Measurements from ENCODE around the gene MLYCD. TPM values are rescaled to one million over a fixed set of nuclear protein-coding genes. Genes with fewer than 3 reads are reported as not detected.

Gene MLYCD
- total and polyA plus RNA-seq, 4 donors: 3.7 to 24.4 (median 7.5) TPM

DNA sequence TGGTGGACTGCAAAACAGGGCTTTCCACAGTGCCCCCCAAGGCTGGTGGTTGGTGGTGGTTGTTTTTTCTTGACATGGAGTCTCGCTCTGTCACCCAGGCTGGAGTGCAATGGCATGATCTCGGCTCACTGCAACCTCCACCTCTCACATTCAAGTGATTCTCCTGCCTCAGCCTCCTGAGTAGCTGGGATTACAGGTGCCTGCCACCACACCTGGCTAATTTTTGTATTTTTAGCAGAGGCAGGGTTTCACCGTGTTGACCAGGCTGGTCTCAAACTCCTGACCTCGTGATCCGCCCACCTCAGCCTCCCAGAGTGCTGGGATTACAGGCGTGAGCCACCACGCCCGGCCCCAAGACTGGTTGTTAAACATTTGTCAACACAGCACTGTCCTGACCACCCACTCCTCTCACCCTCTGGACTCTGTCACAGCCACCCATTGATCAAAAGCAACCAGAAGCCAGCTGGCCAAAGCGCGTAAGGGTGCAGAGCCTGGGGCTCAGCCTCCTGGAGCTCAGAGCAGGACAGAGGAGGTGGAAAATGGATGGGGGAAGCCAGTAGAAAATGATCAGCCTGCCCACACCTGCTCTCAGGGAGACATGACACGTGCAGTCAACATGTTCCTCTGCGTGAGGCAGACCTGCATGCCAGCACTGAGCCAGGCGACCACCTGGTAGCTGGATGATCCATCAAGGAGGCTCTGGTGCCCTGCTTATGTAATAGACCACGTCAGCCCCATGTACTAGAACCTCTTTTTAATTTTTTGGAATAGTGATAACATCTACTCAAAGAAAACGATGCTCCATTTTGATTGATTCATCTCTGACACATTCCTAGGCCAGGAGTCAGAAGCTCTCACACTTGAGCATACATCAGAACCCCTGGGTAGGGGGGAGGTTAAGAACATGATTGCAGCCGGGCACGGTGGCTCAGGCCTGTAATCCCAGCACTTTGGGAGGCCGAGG lies 39.3 kb downstream of the MLYCD start:
- Histone ChIP-seq H3K36me3 (ENCODE audit: control insufficient read depth in 4 of 4, insufficient read depth in 3 of 4, low read depth in 1 of 4, low read length in 3 of 4) (peaks cover 0 to 5% (median 0%) of the 10 kb centered on the region in 4 donors), H3K27ac (ENCODE audit: low read depth in 1 of 2, low read length in 2 of 2) (peak overlapping the region in 1 of 2 donors; percentile 9), H3K4me3 (ENCODE audit: low read depth in 1 of 3, low read length in 3 of 3) (no peak overlapping the region), H3K9ac (ENCODE audit: low read depth in 1 of 2, low read length in 2 of 2) (no peak overlapping the region), H3K27me3 (ENCODE audit: control insufficient read depth in 4 of 4, insufficient read depth in 4 of 4, low read length in 3 of 4) (no peaks in the 10 kb centered on the region), H3K9me3 (ENCODE audit: control insufficient read depth in 4 of 4, low read length in 3 of 4) (no peaks in the 10 kb centered on the region), H3K4me1 (ENCODE audit: control insufficient read depth in 4 of 4, insufficient read depth in 4 of 4, low read length in 3 of 4) (peaks cover 9 to 33% (median 24%) of the 10 kb centered on the region in 4 donors)
- no peak for TF ChIP-seq FOXA1 (IDR thresholded peaks at IDR 0.05)
- TF ChIP-seq RXRA (IDR thresholded peaks at IDR 0.05): peak; percentile 16 to 65
- TF ChIP-seq, protein P1, sequence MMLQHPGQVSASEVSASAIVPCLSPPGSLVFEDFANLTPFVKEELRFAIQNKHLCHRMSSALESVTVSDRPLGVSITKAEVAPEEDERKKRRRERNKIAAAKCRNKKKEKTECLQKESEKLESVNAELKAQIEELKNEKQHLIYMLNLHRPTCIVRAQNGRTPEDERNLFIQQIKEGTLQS (IDR thresholded peaks at IDR 0.05): no peak
- TF ChIP-seq SP1 (IDR thresholded peaks at IDR 0.05): peak; percentile 49
- no peak for TF ChIP-seq NR2F2 (IDR thresholded peaks at IDR 0.05)
- TF ChIP-seq JUND (IDR thresholded peaks at IDR 0.05): no peak
- TF ChIP-seq HNF4A (conservative IDR thresholded peaks at IDR 0.05): peak; percentile 48 to 74
- no peak for TF ChIP-seq YY1 (IDR thresholded peaks at IDR 0.05)
- no peak for TF ChIP-seq FOXA2 (IDR thresholded peaks at IDR 0.05)
- TF ChIP-seq EGR1 (IDR thresholded peaks at IDR 0.05; ENCODE audit: low read depth in 2 of 2): peak; percentile 48 to 55
- no peak for TF ChIP-seq GABPA (IDR thresholded peaks at IDR 0.05 in 1 of 2, conservative IDR thresholded peaks at IDR 0.05 in 1 of 2)
- TF ChIP-seq RAD21 (IDR thresholded peaks at IDR 0.05): no peak
- TF ChIP-seq HNF4G (IDR thresholded peaks at IDR 0.05): no peak
- 55% methylated on average over 18 of the region's 18 CpGs for WGBS
- no peak for DNase-seq (ENCODE audit: low spot score)

DNA sequence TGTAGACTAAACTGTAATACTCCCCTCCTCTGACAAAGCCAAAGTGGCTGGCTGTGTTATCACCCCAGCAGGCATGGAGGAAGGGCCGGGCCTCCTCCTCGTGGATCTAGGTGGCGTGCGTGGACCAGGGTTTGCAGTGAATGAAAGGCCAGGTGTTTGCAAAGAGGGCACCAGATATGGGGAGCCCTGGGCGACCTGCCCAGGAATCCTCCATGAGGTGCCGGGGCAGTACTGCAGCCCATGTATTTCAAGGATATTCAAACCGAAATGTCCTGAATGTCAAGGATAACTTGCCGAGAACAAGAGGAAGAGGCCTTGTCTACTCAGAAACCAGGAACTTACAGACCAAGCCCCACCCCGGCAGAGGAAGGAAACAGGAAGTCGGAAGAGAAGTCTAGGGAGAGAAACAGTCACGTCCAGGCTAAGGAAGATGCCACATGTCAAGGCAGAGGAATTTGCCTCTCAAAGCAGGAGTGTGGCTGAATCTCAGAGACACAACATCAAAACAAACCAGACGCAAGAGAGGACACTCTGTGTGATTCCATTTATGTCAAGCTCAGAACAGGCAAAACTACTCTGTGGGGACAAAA lies 40.4 kb downstream of the MLYCD start:
- no peaks in the 10 kb centered on the region for H3K27me3 ChIP-seq (ENCODE audit: control insufficient read depth in 4 of 4, insufficient read depth in 4 of 4, low read length in 3 of 4)
- H3K4me1 ChIP-seq (ENCODE audit: control insufficient read depth in 4 of 4, insufficient read depth in 4 of 4, low read length in 3 of 4): peaks cover 13 to 44% (median 34%) of the 10 kb centered on the region in 4 donors
- no peak overlapping the region for H3K4me3 ChIP-seq (ENCODE audit: low read depth in 1 of 3, low read length in 3 of 3)
- 71% methylated on average over 12 of the region's 12 CpGs for WGBS
- H3K36me3 ChIP-seq (ENCODE audit: control insufficient read depth in 4 of 4, insufficient read depth in 3 of 4, low read depth in 1 of 4, low read length in 3 of 4): peaks cover 0 to 5% (median 0%) of the 10 kb centered on the region in 4 donors
- TF ChIP-seq RAD21 (IDR thresholded peaks at IDR 0.05) (peak in 1 of 2 donors; percentile 33), SP1 (IDR thresholded peaks at IDR 0.05) (no peak), TAF1 (conservative IDR thresholded peaks at IDR 0.05) (no peak), EGR1 (IDR thresholded peaks at IDR 0.05; ENCODE audit: low read depth in 2 of 2) (peak in 1 of 2 donors; percentile 28), HNF4A (conservative IDR thresholded peaks at IDR 0.05) (no peak)
- TF ChIP-seq, protein P2, sequence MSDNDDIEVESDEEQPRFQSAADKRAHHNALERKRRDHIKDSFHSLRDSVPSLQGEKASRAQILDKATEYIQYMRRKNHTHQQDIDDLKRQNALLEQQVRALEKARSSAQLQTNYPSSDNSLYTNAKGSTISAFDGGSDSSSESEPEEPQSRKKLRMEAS (IDR thresholded peaks at IDR 0.05): no peak
- TF ChIP-seq, protein P1 (IDR thresholded peaks at IDR 0.05): no peak
- TF ChIP-seq, protein P3, sequence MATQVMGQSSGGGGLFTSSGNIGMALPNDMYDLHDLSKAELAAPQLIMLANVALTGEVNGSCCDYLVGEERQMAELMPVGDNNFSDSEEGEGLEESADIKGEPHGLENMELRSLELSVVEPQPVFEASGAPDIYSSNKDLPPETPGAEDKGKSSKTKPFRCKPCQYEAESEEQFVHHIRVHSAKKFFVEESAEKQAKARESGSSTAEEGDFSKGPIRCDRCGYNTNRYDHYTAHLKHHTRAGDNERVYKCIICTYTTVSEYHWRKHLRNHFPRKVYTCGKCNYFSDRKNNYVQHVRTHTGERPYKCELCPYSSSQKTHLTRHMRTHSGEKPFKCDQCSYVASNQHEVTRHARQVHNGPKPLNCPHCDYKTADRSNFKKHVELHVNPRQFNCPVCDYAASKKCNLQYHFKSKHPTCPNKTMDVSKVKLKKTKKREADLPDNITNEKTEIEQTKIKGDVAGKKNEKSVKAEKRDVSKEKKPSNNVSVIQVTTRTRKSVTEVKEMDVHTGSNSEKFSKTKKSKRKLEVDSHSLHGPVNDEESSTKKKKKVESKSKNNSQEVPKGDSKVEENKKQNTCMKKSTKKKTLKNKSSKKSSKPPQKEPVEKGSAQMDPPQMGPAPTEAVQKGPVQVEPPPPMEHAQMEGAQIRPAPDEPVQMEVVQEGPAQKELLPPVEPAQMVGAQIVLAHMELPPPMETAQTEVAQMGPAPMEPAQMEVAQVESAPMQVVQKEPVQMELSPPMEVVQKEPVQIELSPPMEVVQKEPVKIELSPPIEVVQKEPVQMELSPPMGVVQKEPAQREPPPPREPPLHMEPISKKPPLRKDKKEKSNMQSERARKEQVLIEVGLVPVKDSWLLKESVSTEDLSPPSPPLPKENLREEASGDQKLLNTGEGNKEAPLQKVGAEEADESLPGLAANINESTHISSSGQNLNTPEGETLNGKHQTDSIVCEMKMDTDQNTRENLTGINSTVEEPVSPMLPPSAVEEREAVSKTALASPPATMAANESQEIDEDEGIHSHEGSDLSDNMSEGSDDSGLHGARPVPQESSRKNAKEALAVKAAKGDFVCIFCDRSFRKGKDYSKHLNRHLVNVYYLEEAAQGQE (IDR thresholded peaks at IDR 0.05): no peak
- H3K9ac ChIP-seq (ENCODE audit: low read depth in 1 of 2, low read length in 2 of 2): no peak overlapping the region
- no peak for DNase-seq (ENCODE audit: low spot score)
- H3K27ac ChIP-seq (ENCODE audit: low read depth in 1 of 2, low read length in 2 of 2): peak overlapping the region in 1 of 2 donors; percentile 28
- H3K9me3 ChIP-seq (ENCODE audit: control insufficient read depth in 4 of 4, low read length in 3 of 4): no peaks in the 10 kb centered on the region

Data from liver (tissue), 9 donors.